GM21381 (cell line): ENCODE measurements around the gene OR52D1.

Source experiments
- ATAC-seq: cut with Tn5 transposase; IDR thresholded peaks from one replicate; pipeline ENCODE4 v1.9.1; 2021; ENCODE audit warnings: mild to moderate bottlenecking, moderate library complexity; ENCODE audit not compliant: unreplicated experiment

The OR52D1 gene

GRCh38 chr11:5509803-5510202, 21.3 kb downstream of the OR52D1 start, which contains the start of gene UBQLN3:
Gene UBQLN3 (minus strand): TSS chr11:5509957. CDS start chr11:5509558, 399 bp downstream.
- no peak for ATAC-seq

- ATAC-seq = no peak
Observed at GRCh38 chr11:5514841-5515240, 26.4 kb downstream of the OR52D1 start.

GRCh38 chr11:5516599-5516998, 28.1 kb downstream of the OR52D1 start, which contains the start of gene UBQLNL:
Gene UBQLNL (minus strand): TSS chr11:5516699. CDS start chr11:5516441, 258 bp downstream.
- no peak for ATAC-seq

GRCh38 chr11:5521540-5521939, 33.1 kb downstream of the OR52D1 start:
- no peak for ATAC-seq

GRCh38 chr11:5522308-5522707, 33.8 kb downstream of the OR52D1 start:
- ATAC-seq = no peak

GRCh38 chr11:5524756-5525155, 36.3 kb downstream of the OR52D1 start:
- no peak for ATAC-seq

- no peak for ATAC-seq
Observed at GRCh38 chr11:5527716-5528115, 39.2 kb downstream of the OR52D1 start.

- ATAC-seq = no peak
Observed at GRCh38 chr11:5528495-5528894, 40.0 kb downstream of the OR52D1 start.

GRCh38 chr11:5531053-5531831, 42.8 kb downstream of the OR52D1 start:
- ATAC-seq = no peak

GRCh38 chr11:5534046-5534445, 45.6 kb downstream of the OR52D1 start:
- no peak for ATAC-seq

- no peak for ATAC-seq
Observed at GRCh38 chr11:5536482-5536881, 48.0 kb downstream of the OR52D1 start.
